ENCODE measurements around the gene GNAQ.

Gene GNAQ

DNA sequence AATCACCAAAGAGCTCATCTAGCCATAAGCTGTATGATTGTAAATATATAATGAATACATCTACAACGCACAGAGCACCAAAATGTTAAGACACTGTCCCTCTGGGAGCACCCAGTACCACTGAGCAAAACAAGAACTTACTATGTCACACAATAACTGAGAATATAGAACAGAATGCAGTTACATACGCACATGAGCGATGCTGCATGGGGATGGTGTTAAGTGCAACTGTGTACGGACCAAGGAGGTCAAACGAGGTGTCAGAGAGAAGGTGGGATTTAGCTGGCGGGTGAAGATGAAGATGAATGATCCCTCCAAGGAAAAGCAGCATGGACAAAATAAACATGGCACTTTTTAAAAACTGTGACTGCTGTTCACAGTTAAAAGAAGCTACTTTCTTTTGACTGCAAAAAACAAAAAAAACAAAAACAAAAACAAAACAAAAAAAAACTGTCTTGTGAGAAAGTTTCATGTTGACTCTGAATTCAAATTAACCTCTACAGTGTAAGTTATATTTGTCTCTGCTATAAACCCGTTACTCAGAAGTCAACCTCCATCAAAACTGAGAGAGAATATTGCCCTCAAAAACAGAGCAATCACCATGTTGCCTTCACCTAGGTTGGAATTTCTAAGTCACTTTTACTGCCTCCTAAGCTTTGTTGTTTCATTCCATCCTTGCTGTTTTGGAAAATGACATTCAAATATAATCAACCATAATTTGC is 213.9 kb downstream of the GNAQ start:
- peaks cover 0 to 2% of the 10 kb centered on the region in 2 donors for H3K4me1 Mint-ChIP-seq
- H3K27ac Mint-ChIP-seq = no peak overlapping the region
- H3K36me3 Mint-ChIP-seq = no peaks in the 10 kb centered on the region
- ATAC-seq (replicated peaks) = no peak
- H3K27me3 Mint-ChIP-seq = peaks cover 0 to 3% of the 10 kb centered on the region in 2 donors
- H3K4me3 Mint-ChIP-seq = no peak overlapping the region
- no peaks in the 10 kb centered on the region for H3K9me3 Mint-ChIP-seq
- DNase-seq = no peak

DNA sequence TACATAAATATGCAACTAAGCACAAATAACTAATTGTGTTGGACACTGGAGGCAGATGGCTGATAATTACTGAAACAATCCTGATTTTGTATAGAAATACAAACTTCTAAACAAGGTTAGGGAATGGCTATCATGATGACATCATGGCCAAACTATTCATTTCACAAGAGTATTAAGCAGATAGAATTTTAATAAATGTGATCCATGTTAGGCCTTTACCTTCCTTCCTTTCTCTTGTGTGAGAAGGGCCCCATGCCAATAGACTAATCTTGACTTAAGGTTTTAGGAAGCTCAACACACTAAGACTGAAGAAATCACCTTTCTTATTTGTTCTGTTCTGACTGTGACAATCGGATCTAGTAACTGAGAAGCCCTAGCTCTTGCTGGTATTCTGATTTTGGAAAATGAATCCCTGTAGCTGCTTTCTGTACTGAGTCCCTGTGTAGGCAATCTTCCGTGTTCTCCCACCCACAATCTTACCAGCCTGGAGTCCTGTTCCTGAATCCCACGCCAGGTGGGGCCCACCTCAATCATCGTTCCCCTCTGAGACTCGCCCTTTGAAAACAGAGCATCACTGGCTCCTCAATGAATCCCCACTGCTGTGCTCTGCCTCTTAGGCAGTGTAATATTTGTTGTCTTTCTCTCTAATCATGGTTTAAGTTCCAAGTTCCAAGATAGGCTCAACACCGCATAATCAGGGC is 214.8 kb downstream of the GNAQ start:
- Mint-ChIP-seq H3K9me3 (no peaks in the 10 kb centered on the region), H3K36me3 (no peaks in the 10 kb centered on the region), H3K4me3 (no peak overlapping the region), H3K4me1 (peaks cover 0 to 2% of the 10 kb centered on the region in 2 donors), H3K27ac (no peak overlapping the region), H3K27me3 (peaks cover 0 to 3% of the 10 kb centered on the region in 2 donors)
- ATAC-seq (replicated peaks) (no peak), DNase-seq (no peak)

- H3K27me3 Mint-ChIP-seq = peaks cover 0 to 3% of the 10 kb centered on the region in 2 donors
- H3K4me3 Mint-ChIP-seq = no peak overlapping the region
- DNase-seq = no peak
- H3K9me3 Mint-ChIP-seq = no peaks in the 10 kb centered on the region
- no peak for ATAC-seq (replicated peaks)
- no peak overlapping the region for H3K27ac Mint-ChIP-seq
- H3K36me3 Mint-ChIP-seq = no peaks in the 10 kb centered on the region
- H3K4me1 Mint-ChIP-seq = peaks cover 0 to 2% of the 10 kb centered on the region in 2 donors
Measured at GRCh38 chr9:77815260-77815659, 216.4 kb downstream of the GNAQ start.

DNA sequence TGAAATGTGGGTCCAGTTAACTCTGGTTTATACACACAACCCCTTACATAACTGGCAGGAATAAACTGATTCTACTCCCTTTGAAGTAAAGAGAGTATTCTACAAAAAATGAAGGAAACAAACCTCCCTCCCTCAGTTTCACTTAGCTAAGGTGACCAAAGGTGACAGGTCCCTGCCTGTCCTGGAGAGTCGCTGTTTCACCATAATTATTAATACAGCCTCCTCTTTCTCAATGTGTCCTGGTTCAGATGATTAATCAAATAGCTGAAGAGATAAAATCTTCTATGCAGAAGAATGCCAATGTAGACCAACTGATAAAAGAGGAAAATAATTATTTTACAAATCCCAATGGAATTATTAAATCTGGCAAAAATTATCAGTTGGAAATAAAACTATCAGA is 219.8 kb downstream of the GNAQ start:
- ATAC-seq (replicated peaks) (no peak), DNase-seq (no peak)
- H3K27me3 Mint-ChIP-seq = no peaks in the 10 kb centered on the region
- H3K9me3 Mint-ChIP-seq = no peaks in the 10 kb centered on the region
- H3K4me3 Mint-ChIP-seq = no peak overlapping the region
- no peaks in the 10 kb centered on the region for H3K36me3 Mint-ChIP-seq
- no peak overlapping the region for H3K27ac Mint-ChIP-seq
- no peaks in the 10 kb centered on the region for H3K4me1 Mint-ChIP-seq

DNA sequence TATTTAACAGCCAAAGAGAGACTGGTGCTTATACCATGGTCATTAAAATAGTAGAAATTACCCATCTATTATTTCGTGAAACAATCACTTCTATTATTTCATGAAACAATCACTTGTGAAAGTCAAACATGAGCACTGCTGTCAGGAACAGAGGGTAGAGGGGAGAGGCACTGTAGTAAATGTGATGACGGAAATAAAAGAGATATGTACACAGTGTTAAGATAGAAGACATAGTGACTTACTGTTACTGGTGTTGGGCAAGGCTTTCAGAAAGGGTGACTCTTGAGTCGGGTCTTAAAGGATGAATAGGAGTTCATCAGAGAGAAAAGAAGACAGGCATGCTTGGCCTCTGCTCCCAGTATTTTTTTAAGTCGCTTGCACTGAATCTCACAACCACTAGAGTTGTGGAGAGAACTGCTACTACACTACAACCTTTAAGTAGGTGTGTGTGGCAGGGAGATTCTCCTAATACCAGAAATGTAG is 220.9 kb downstream of the GNAQ start:
- Mint-ChIP-seq H3K27me3 (no peaks in the 10 kb centered on the region), H3K4me3 (no peak overlapping the region), H3K4me1 (no peaks in the 10 kb centered on the region), H3K9me3 (no peaks in the 10 kb centered on the region), H3K27ac (no peak overlapping the region), H3K36me3 (no peaks in the 10 kb centered on the region)
- DNase-seq = no peak
- ATAC-seq (replicated peaks) = no peak

DNA sequence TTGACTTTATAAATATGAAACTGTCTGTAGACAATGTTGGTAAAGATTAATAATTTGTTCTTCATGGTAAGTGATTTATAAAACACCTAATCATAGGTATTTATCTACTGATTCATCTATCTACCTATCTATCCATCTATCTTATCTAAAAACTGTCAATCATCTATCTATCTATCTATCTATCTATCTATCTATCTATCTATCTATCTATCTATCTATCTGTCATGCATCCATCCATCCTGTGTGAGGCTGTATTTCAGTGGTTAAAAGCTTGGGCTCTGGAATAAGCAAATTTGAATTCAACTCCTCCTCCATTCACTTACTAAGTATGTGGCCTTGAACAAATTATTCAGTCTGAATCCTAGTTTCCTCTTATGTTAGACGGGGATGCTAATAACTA is 221.6 kb downstream of the GNAQ start:
- H3K4me1 Mint-ChIP-seq = no peaks in the 10 kb centered on the region
- ATAC-seq (replicated peaks) = no peak
- DNase-seq = no peak
- H3K36me3 Mint-ChIP-seq = no peaks in the 10 kb centered on the region
- no peaks in the 10 kb centered on the region for H3K27me3 Mint-ChIP-seq
- no peak overlapping the region for H3K4me3 Mint-ChIP-seq
- no peak overlapping the region for H3K27ac Mint-ChIP-seq
- H3K9me3 Mint-ChIP-seq = no peaks in the 10 kb centered on the region

GRCh38 chr9:77809552-77809951 is 222.1 kb downstream of the GNAQ start:
- H3K27ac Mint-ChIP-seq = no peak overlapping the region
- H3K36me3 Mint-ChIP-seq = no peaks in the 10 kb centered on the region
- no peaks in the 10 kb centered on the region for H3K4me1 Mint-ChIP-seq
- no peaks in the 10 kb centered on the region for H3K9me3 Mint-ChIP-seq
- H3K4me3 Mint-ChIP-seq = no peak overlapping the region
- ATAC-seq (replicated peaks) = no peak
- no peaks in the 10 kb centered on the region for H3K27me3 Mint-ChIP-seq
- no peak for DNase-seq

GRCh38 chr9:77808751-77809081 is 222.9 kb downstream of the GNAQ start:
- H3K4me1 Mint-ChIP-seq = no peaks in the 10 kb centered on the region
- no peaks in the 10 kb centered on the region for H3K27me3 Mint-ChIP-seq
- no peaks in the 10 kb centered on the region for H3K9me3 Mint-ChIP-seq
- H3K36me3 Mint-ChIP-seq = no peaks in the 10 kb centered on the region
- ATAC-seq (replicated peaks) = no peak
- no peak overlapping the region for H3K4me3 Mint-ChIP-seq
- DNase-seq = no peak
- H3K27ac Mint-ChIP-seq = no peak overlapping the region

DNA sequence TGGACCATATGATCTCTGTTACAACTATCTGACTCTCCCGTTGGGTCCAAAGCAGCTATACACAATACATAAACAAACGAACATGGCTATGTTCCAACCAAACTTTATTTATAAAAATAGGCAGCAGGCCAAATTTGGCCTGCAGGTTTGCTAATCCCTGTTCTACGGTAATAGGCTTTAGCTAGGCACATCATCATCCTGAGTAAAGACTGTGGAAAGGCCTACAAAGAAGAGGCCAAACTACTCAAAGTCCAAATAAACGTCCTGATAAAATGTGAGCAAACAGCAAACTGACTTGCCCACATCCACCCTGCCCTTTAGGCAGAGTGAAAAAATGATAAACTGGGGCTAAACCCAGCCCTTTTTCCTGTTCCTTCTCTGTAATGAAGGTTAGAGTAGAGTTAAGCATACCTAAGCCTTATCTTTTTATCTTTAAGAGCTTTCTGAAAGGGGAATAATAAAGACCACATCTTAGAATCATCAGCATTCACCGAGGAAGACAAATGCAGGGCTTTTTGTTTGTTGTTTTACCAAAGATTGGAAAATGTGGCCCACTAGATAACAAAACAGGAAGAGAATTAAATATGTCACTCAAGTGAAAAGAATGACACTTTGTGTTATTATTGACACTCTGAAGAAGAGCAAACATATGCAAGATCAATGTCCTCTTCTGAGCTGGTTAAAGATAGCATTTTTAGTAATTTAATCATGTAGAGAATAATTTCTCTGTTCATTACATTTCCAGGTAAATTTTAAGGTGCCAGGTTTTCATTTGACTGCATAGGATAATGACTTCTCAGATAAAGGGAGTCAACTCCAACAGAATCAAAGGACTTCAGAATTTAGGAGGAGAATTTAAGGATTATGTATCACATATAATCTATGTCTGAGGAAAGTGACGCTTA is 223.5 kb downstream of the GNAQ start:
- no peaks in the 10 kb centered on the region for H3K27me3 Mint-ChIP-seq
- H3K9me3 Mint-ChIP-seq = no peaks in the 10 kb centered on the region
- H3K4me3 Mint-ChIP-seq = no peak overlapping the region
- H3K36me3 Mint-ChIP-seq = no peaks in the 10 kb centered on the region
- no peak for DNase-seq
- no peak overlapping the region for H3K27ac Mint-ChIP-seq
- ATAC-seq (replicated peaks) = no peak
- H3K4me1 Mint-ChIP-seq = no peaks in the 10 kb centered on the region

DNA sequence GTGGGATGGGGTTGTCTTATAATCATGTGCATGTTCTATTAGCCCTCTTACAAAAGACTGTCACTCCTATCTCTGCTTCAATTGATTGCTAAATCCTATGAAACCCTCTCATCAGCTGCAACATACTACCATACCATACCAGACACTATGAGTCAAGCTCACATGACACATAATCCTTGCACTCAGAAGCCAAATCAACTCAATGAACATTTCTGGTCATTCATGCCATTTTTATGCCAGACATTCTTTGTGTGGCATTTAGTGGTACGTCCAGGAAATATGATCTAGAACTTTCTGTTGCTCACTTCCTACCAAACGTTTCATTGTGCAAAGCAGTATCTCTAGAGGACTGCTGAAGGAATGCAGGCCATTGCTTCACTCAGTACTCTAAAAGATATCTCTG is 224.3 kb downstream of the GNAQ start:
- Mint-ChIP-seq H3K4me1 (no peaks in the 10 kb centered on the region), H3K9me3 (no peaks in the 10 kb centered on the region), H3K27ac (no peak overlapping the region), H3K27me3 (no peaks in the 10 kb centered on the region), H3K4me3 (no peak overlapping the region), H3K36me3 (no peaks in the 10 kb centered on the region)
- no peak for DNase-seq
- no peak for ATAC-seq (replicated peaks)

DNA sequence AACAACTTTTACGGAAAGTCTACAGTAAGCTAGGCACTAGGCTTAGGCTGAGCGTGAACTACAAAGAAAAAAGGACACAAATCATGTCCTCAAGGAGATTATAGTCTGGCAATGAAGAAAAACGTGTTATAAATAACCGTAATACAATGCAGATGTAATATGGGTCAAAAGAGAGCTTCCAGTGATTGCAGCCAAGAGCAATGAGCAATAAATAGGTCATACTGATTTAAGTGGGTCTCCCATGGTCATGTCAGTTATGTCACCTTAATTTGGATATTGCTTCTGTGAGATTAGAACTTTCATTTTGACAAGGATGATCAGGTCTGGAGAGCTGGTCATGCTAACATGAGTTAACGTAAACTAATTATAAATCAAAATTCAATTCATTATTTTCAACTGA is 224.9 kb downstream of the GNAQ start:
- no peak for ATAC-seq (replicated peaks)
- H3K9me3 Mint-ChIP-seq = no peaks in the 10 kb centered on the region
- no peak overlapping the region for H3K27ac Mint-ChIP-seq
- no peaks in the 10 kb centered on the region for H3K4me1 Mint-ChIP-seq
- no peak for DNase-seq
- H3K27me3 Mint-ChIP-seq = no peaks in the 10 kb centered on the region
- H3K4me3 Mint-ChIP-seq = no peak overlapping the region
- H3K36me3 Mint-ChIP-seq = no peaks in the 10 kb centered on the region

- H3K4me3 Mint-ChIP-seq = no peak overlapping the region
- no peaks in the 10 kb centered on the region for H3K27me3 Mint-ChIP-seq
- no peak for ATAC-seq (replicated peaks)
- peaks cover 4 to 5% of the 10 kb centered on the region in 2 donors for H3K9me3 Mint-ChIP-seq
- DNase-seq = no peak
- H3K27ac Mint-ChIP-seq = no peak overlapping the region
- H3K36me3 Mint-ChIP-seq = no peaks in the 10 kb centered on the region
- no peaks in the 10 kb centered on the region for H3K4me1 Mint-ChIP-seq
Measured at GRCh38 chr9:77805810-77806209, 225.8 kb downstream of the GNAQ start.

GRCh38 chr9:77803423-77803822 is 228.2 kb downstream of the GNAQ start:
- Mint-ChIP-seq H3K4me3 (no peak overlapping the region), H3K4me1 (no peaks in the 10 kb centered on the region), H3K9me3 (peaks cover 4 to 5% of the 10 kb centered on the region in 2 donors), H3K36me3 (no peaks in the 10 kb centered on the region), H3K27ac (no peak overlapping the region), H3K27me3 (no peaks in the 10 kb centered on the region)
- ATAC-seq (replicated peaks) = no peak
- no peak for DNase-seq

GRCh38 chr9:77802515-77803293 is 228.9 kb downstream of the GNAQ start:
- Mint-ChIP-seq H3K27ac (no peak overlapping the region), H3K9me3 (peaks cover 4 to 5% of the 10 kb centered on the region in 2 donors), H3K4me3 (no peak overlapping the region), H3K27me3 (no peaks in the 10 kb centered on the region), H3K36me3 (no peaks in the 10 kb centered on the region), H3K4me1 (no peaks in the 10 kb centered on the region)
- no peak for DNase-seq
- ATAC-seq (replicated peaks) = no peak
